Neural cell (in vitro differentiated cells): ENCODE results near the gene ESYT3. TPM values are rescaled to one million over a fixed set of nuclear protein-coding genes. Genes with fewer than 3 reads are reported as not detected.

Experiments used
- H2AFZ ChIP-seq: fragments of 200-600, 300-800 bp; sonication (generic), shearing (Covaris generic); 2 replicates; pipeline ENCODE4 v1.6.0; 2014; ENCODE audit warnings: low read depth, mild to moderate bottlenecking, antibody characterized with exemption, low read length, moderate library complexity
- H3F3A ChIP-seq: fragments of 200-600 bp; shearing (Covaris generic); 2 replicates; pipeline ENCODE4 v1.6.1; 2016; ENCODE audit warnings: mild to moderate bottlenecking, moderate library complexity, mixed read lengths, antibody characterized with exemption, low read length; ENCODE audit not compliant: insufficient read depth, poor library complexity, severe bottlenecking
- H3K27ac ChIP-seq: fragments of 200-600, 300-800 bp; sonication (generic), shearing (Covaris generic); 2 replicates; pipeline ENCODE4 v1.5.1; 2014; ENCODE audit warnings: mild to moderate bottlenecking, low read length, moderate library complexity
- H3K27me3 ChIP-seq: fragments of 300-800, 200-600 bp; sonication (generic), shearing (Covaris generic); 2 replicates; pipeline ENCODE4 v1.6.0; 2014; ENCODE audit warnings: mild to moderate bottlenecking, low read depth, low read length, moderate library complexity; ENCODE audit not compliant: insufficient read depth
- H3K36me3 ChIP-seq: fragments of 300-800, 200-600 bp; sonication (generic), shearing (Covaris generic); 2 replicates; pipeline ENCODE4 v1.5.1; 2014; ENCODE audit warnings: mild to moderate bottlenecking, antibody characterized with exemption, low read length, moderate library complexity; ENCODE audit not compliant: insufficient read depth
- H3K4me2 ChIP-seq: fragments of 300-800, 200-600 bp; sonication (generic), shearing (Covaris generic); 2 replicates; pipeline ENCODE4 v1.6.0; 2014; ENCODE audit warnings: mild to moderate bottlenecking, low read length
- H3K4me3 ChIP-seq: fragments of 300-800, 200-600 bp; sonication (generic), shearing (Covaris generic); 2 replicates; pipeline ENCODE4 v1.5.1; 2014; ENCODE audit warnings: mild to moderate bottlenecking, low read length, moderate library complexity
- H3K79me2 ChIP-seq: fragments of 200-600 bp; shearing (Covaris generic); replicated peaks from 2 replicates; pipeline ENCODE4 v1.6.0; 2014; ENCODE audit warnings: mild to moderate bottlenecking, low read length, moderate library complexity; ENCODE audit not compliant: insufficient read depth
- H3K9ac ChIP-seq: fragments of 300-800, 200-600 bp; sonication (generic), shearing (Covaris generic); 2 replicates; pipeline ENCODE4 v1.6.1; 2016; ENCODE audit warnings: mild to moderate bottlenecking, low read length, mixed read lengths
- H3K9me2 ChIP-seq: fragments of 200-600 bp; shearing (Covaris generic); 2 replicates; pipeline ENCODE4 v1.6.1; 2016; ENCODE audit warnings: mild to moderate bottlenecking, low read length, mixed read lengths; ENCODE audit not compliant: insufficient read depth
- H3K9me3 ChIP-seq: fragments of 200-600, 300-800 bp; sonication (generic), shearing (Covaris generic); 2 replicates; pipeline ENCODE4 v1.6.1; 2016; ENCODE audit warnings: mild to moderate bottlenecking, mixed run types, low read length, moderate library complexity, mixed read lengths
- H4K20me1 ChIP-seq: fragments of 200-600 bp; shearing (Covaris generic); 2 replicates; pipeline ENCODE4 v1.6.1; 2016; ENCODE audit warnings: mild to moderate bottlenecking, mixed run types; ENCODE audit not compliant: insufficient read depth
- EP300 ChIP-seq: fragments of 450-650 bp; conservative IDR thresholded peaks from 2 replicates; pipeline ENCODE4 v1.6.1; 2014; ENCODE audit warnings: antibody characterized with exemption, mild to moderate bottlenecking, moderate library complexity; ENCODE audit not compliant: poor library complexity, severe bottlenecking
- EZH2 ChIP-seq: fragments of 200-600, 300-800 bp; shearing (Covaris generic), sonication (generic); IDR thresholded peaks from 2 replicates; pipeline ENCODE4 v1.6.1; 2014; ENCODE audit warnings: antibody characterized with exemption, low read length, borderline replicate concordance, mild to moderate bottlenecking; ENCODE audit not compliant: insufficient read depth, poor library complexity, severe bottlenecking
- MXI1 ChIP-seq: fragments of 450-650 bp; conservative IDR thresholded peaks from 2 replicates; pipeline ENCODE4 v1.6.1; 2014; ENCODE audit warnings: antibody characterized with exemption, mild to moderate bottlenecking; ENCODE audit not compliant: poor library complexity, severe bottlenecking
- POLR2AphosphoS5 ChIP-seq: IDR thresholded peaks from 2 replicates; pipeline ENCODE4 v1.6.1; 2012
- RAD21 ChIP-seq: fragments of 450-650 bp; conservative IDR thresholded peaks from 2 replicates; pipeline ENCODE4 v1.6.1; 2014; ENCODE audit warnings: antibody characterized with exemption, mild to moderate bottlenecking, moderate library complexity
- SMC3 ChIP-seq: fragments of 450-650 bp; conservative IDR thresholded peaks from 2 replicates; pipeline ENCODE4 v1.6.1; 2014; ENCODE audit warnings: antibody characterized with exemption, mild to moderate bottlenecking, moderate library complexity; ENCODE audit not compliant: poor library complexity
- TAF1 ChIP-seq: IDR thresholded peaks from 2 replicates; pipeline ENCODE4 v1.6.1; 2012; ENCODE audit warnings: low read depth
- polyA plus RNA-seq: library from polyadenylated mRNA; depleted of rRNA; stranded (reverse); fragments of >200 nt; gene quantifications from 2 replicates; pipeline ENCODE4 v1.2.3, GENCODE V29; 2014
- TF ChIP-seq, protein P1 (sequence below): fragments of 450-650 bp; IDR thresholded peaks from 2 replicates; pipeline ENCODE4 v1.5.1; 2014; ENCODE audit warnings: antibody characterized with exemption, mild to moderate bottlenecking, moderate library complexity; ENCODE audit not compliant: poor library complexity, severe bottlenecking
- TF ChIP-seq, protein P2 (sequence below): IDR thresholded peaks from 2 replicates; pipeline ENCODE4 v1.6.1; 2012; ENCODE audit warnings: borderline replicate concordance

The ESYT3 gene
- polyA plus RNA-seq, 1 donor from 2014 or later, result 0.33 TPM

DNA sequence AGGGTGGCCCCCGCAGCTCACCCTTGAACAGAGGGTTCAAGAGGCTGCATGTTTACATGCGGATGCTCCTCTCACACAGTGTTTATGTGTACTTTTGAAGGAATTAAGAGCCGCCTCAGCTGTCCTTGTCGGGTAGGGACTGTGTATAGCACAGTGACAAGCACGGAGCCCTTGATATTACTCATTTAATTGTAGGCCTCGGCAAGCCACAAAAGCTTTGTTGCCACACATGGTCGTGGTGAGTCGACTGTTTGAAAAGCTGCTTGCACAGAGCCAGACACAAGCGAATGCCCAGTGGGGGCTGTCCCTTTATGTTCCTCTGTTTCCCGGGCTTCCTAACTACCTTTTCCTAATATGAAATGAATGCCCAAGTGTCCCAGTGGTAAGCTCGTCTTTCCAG lies 4.5 kb downstream of the ESYT3 start:
- Histone ChIP-seq H4K20me1 (no peaks in the 10 kb centered on the region), H3F3A (no peaks in the 10 kb centered on the region), H3K27me3 (peaks cover 26% of the 10 kb centered on the region), H3K36me3 (no peaks in the 10 kb centered on the region), H3K4me3 (no peak overlapping the region), H3K27ac (no peak overlapping the region), H3K9me2 (no peaks in the 10 kb centered on the region), H3K9me3 (peaks cover 3% of the 10 kb centered on the region), H3K9ac (no peak overlapping the region), H3K79me2 (no peaks in the 10 kb centered on the region), H3K4me2 (no peak overlapping the region), H2AFZ (no peak overlapping the region)
- TF ChIP-seq, protein P1, sequence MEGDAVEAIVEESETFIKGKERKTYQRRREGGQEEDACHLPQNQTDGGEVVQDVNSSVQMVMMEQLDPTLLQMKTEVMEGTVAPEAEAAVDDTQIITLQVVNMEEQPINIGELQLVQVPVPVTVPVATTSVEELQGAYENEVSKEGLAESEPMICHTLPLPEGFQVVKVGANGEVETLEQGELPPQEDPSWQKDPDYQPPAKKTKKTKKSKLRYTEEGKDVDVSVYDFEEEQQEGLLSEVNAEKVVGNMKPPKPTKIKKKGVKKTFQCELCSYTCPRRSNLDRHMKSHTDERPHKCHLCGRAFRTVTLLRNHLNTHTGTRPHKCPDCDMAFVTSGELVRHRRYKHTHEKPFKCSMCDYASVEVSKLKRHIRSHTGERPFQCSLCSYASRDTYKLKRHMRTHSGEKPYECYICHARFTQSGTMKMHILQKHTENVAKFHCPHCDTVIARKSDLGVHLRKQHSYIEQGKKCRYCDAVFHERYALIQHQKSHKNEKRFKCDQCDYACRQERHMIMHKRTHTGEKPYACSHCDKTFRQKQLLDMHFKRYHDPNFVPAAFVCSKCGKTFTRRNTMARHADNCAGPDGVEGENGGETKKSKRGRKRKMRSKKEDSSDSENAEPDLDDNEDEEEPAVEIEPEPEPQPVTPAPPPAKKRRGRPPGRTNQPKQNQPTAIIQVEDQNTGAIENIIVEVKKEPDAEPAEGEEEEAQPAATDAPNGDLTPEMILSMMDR, result no peak
- TF ChIP-seq TAF1, result no peak

DNA sequence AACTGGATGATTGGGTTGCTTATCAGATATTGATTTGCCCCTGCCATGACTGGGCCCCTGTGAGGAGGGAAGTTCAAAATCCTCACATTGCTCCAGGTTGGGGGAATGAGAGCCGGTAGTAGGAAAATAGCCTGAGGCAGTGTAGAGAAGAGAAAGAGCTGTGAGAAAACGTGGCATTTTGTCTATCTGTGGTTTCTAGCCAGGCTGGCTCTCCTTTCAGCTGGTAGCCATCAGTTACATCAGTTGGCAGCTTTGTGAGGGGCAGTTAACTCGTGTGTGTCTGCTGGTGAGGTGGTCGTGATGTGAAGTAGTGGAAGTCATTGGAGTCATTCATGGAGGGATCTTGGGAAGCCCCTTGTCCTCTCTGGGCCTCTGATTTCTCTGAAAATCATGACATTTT lies 5.2 kb downstream of the ESYT3 start:
- TF ChIP-seq, protein P1, result no peak
- TF ChIP-seq SMC3, result no peak
- no peak for TF ChIP-seq RAD21
- TF ChIP-seq EP300, result no peak
- TF ChIP-seq EZH2, result no peak
- TF ChIP-seq, protein P2, sequence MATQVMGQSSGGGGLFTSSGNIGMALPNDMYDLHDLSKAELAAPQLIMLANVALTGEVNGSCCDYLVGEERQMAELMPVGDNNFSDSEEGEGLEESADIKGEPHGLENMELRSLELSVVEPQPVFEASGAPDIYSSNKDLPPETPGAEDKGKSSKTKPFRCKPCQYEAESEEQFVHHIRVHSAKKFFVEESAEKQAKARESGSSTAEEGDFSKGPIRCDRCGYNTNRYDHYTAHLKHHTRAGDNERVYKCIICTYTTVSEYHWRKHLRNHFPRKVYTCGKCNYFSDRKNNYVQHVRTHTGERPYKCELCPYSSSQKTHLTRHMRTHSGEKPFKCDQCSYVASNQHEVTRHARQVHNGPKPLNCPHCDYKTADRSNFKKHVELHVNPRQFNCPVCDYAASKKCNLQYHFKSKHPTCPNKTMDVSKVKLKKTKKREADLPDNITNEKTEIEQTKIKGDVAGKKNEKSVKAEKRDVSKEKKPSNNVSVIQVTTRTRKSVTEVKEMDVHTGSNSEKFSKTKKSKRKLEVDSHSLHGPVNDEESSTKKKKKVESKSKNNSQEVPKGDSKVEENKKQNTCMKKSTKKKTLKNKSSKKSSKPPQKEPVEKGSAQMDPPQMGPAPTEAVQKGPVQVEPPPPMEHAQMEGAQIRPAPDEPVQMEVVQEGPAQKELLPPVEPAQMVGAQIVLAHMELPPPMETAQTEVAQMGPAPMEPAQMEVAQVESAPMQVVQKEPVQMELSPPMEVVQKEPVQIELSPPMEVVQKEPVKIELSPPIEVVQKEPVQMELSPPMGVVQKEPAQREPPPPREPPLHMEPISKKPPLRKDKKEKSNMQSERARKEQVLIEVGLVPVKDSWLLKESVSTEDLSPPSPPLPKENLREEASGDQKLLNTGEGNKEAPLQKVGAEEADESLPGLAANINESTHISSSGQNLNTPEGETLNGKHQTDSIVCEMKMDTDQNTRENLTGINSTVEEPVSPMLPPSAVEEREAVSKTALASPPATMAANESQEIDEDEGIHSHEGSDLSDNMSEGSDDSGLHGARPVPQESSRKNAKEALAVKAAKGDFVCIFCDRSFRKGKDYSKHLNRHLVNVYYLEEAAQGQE, result no peak
- TF ChIP-seq TAF1, result no peak
- no peak for TF ChIP-seq POLR2AphosphoS5
- TF ChIP-seq MXI1, result no peak
- H3K27ac ChIP-seq, result no peak overlapping the region
- no peak overlapping the region for H3K4me3 ChIP-seq
- H3F3A ChIP-seq, result no peaks in the 10 kb centered on the region
- no peaks in the 10 kb centered on the region for H3K9me3 ChIP-seq
- H3K4me2 ChIP-seq, result no peak overlapping the region
- H3K9ac ChIP-seq, result no peak overlapping the region
- H3K9me2 ChIP-seq, result no peaks in the 10 kb centered on the region
- no peaks in the 10 kb centered on the region for H3K36me3 ChIP-seq
- H3K27me3 ChIP-seq, result peaks cover 18% of the 10 kb centered on the region
- H3K79me2 ChIP-seq, result no peaks in the 10 kb centered on the region
- H2AFZ ChIP-seq, result no peak overlapping the region
- no peaks in the 10 kb centered on the region for H4K20me1 ChIP-seq
